NCI-H510A (cell line): ENCODE results near the gene LMO2.
"Not testable (repeated sequence)": the region's sequence is repeated elsewhere in the genome, so short reads cannot be mapped to it uniquely, and the experiment has no call there.

Experiments used
- DNase-seq: peaks from one replicate; lab custom pipeline; 2025; lab: John Stamatoyannopoulos, UW

The LMO2 gene

GRCh38 chr11:33861386-33861785, 30.5 kb downstream of the LMO2 start:
- no peak for DNase-seq

- DNase-seq, result no peak
Measured at GRCh38 chr11:33860926-33861325, 30.9 kb downstream of the LMO2 start.

DNA sequence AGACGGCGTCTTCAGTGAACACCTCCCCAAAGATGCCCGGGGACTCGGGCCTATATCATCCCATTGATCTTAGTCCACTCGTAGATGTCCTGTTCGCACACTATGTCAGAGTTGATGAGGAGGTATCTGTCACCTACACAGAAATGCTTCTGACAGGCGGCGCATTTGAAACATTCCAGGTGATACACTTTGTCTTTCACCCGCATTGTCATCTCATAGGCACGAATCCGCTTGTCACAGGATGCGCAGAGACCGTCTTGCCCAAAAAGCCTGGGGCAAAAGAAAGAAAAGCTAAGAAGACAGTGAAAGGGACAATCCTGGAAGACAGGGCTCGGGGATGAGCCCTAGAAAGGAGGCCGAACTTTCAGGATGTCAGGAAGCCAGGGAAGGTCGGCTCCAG, 32.6 kb downstream of the LMO2 start:
- no peak for DNase-seq

DNA sequence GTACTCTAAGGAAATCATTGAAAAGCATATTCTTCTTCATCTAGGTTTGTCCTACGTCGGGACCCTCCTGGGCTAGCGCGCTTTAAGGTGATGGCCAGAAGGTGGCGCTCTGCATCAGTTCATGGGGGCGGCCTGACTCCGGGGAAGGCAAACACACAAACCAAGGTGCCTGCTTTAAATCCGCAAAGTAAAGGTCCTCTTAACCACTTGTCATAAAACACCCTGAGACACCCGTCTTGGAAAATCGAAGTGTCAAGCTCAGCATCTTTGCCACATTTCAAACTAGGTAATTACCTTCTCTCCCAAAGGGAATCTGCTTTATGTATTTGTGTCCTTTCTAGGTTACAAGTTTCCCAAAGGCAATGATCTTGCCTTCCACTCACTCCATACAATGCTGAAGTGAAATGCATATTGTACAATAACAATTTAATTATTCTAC, 33.9 kb downstream of the LMO2 start:
- DNase-seq, result no peak

GRCh38 chr11:33855500-33855899, 36.4 kb downstream of the LMO2 start:
- no peak for DNase-seq

DNA sequence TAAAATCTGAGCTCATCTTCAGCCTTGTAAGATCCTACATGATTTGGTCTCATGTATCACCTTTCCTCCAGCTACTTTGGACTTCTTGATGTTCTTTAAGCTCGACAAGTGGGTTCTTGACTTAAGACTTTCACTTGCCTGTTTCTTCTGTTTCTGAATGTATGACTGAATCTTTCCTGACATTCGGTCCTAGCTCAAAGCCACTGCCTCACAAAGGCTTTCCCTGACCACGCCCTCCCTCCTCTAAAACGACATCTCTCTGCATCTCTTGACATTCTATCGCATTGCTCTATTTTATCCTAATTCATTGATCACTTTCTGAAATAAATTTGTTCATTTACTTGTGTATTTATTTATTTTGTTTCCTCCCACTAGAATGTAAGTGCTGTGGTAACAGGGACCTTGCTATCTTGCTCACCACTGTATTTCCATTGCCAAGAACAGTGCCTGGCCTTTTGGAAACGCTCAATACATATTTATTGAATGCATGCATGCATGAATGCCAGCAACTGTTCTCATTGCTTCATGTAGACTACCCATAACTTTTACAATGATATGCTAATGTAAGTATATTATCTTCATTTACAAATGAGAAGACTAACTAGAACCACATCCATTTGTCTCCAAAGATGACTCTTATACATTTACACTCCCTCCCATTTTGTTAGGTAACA, 43.0 kb downstream of the LMO2 start:
- DNase-seq, result no peak

- no peak for DNase-seq
Measured at GRCh38 chr11:33847251-33847650, 44.6 kb downstream of the LMO2 start.

DNA sequence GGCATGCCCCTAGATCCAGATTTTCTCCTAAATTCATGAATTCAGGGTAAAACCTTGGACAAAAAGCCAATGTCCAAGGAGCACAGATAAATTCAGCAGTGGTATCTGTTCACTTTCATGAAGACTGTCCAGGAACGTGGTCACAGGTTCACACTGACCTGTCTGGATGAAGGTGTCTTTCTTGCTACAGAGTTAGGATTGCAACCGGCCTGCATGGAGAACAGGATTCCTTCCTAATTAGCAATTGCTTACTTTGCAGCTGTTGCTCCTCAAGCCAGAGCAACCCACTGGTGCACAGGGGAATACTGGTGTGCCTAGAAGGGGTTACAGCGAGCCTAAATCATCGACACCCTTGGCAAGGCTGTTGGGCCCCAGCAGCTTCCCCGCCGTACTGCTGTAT, 47.6 kb downstream of the LMO2 start:
- DNase-seq, result no peak

DNA sequence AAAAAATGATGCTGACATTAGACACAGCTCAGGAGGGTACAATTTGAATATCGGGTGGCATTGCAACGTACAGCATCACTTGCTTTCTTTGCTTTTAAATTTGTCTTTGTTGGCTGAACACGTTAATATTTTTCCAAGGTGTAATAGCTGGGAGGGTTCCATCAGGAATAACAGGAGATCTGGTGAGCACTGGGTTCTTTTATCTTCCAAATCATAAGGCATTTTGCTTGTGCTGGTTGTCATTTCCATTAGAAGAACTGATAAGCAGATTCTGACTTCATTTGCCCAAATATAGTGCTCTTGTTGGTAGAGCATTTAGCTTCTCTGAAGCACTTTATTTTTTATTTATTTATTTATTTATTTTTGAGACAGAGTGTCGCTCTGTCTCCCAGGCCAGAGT, 48.9 kb downstream of the LMO2 start:
- no peak for DNase-seq

DNA sequence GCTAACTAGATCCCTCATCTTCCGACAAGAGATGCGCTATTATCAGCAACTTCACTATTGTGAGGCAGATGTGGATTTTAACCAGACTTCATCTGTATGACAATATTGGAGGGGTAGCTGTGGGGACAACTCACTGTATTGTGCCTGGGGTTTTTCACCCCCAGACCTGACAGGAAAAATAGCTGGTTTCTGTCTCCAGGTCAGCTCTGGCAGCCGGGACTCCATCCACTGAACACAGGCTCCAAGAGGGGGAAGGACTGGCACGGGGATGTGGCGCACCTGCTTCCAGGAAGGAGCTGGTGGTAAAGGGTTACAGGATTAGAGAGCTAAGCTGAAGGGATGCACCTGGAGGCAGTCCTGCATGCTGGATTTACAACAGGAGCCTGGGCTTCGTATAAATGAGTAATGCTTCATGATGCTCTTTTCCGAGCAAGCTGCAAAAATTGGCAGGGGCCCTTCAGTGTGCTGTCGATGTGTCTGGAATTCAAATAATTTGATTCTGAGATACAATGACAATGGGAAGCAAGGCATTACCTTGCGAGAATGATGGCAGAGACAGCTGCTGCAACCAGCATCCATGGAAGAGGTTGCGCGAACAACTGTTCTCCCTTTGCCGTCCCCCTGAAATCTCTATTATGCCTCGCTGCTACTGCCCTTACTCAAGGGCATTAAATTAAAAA, 49.5 kb downstream of the LMO2 start:
- DNase-seq, result no peak

- not testable (repeated sequence) for DNase-seq
Measured at GRCh38 chr11:33838234-33838633, 53.6 kb downstream of the LMO2 start.

DNA sequence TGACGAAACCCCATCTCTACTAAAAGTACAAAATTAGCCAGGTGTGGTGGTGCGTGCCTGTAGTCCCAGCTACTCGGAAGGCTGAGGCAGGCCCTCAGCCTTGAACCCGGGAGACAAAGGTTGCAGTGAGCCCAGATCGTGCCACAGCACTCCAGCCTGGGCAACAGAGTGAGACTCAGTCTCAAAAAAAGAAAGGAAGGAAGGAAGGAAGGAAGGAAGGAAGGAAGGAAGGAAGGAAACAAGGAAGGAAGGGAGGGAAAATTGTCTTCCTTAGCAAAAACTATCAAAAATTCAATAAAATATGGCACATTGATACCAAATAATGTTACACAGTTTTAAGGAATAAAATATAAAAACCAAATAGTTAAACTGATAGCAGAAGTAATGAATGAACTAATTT, 54.5 kb downstream of the LMO2 start:
- DNase-seq, result not testable (repeated sequence)

- no peak for DNase-seq
Measured at GRCh38 chr11:33835143-33835878, 56.6 kb downstream of the LMO2 start.

GRCh38 chr11:33832676-33833075, 59.2 kb downstream of the LMO2 start:
- DNase-seq, result no peak

DNA sequence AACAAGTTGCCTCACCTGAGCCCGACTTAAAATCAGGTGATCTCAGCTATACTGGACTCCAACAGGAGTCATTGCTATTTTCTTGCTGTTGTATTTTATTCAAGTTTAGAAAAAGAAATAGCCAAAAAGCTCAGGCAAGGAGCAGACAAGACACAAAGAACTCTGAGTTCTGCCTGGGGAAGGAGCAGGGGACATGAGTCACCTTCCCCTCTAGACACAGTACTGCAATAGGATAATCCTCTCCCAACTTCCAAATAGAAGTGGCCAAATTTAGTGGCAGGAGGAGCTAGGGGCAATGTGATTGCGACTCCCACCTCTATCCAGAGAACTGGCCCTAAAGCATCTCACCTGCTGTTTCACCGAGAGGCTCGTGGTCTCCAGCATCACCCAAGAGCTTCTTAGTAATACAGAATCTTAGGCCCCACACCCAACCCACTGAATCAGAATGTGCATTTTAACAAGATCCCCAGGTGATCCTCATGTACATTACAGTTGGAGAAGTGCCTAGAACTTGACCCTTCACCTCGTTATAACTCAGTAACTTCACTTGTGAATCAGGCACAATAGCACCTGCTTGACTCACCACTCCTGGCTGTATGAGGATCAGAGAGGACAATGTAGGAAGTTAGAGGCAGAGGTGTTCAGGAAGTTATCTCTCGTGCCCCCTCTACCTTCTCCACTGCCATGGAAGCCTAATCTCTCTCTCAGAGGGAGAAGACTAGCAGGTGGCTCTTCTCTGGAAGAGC, 60.8 kb downstream of the LMO2 start:
- DNase-seq, result no peak

- no peak for DNase-seq
Measured at GRCh38 chr11:33829430-33830141, 62.3 kb downstream of the LMO2 start.

- DNase-seq, result no peak
Measured at GRCh38 chr11:33828604-33829429, 63.1 kb downstream of the LMO2 start.

DNA sequence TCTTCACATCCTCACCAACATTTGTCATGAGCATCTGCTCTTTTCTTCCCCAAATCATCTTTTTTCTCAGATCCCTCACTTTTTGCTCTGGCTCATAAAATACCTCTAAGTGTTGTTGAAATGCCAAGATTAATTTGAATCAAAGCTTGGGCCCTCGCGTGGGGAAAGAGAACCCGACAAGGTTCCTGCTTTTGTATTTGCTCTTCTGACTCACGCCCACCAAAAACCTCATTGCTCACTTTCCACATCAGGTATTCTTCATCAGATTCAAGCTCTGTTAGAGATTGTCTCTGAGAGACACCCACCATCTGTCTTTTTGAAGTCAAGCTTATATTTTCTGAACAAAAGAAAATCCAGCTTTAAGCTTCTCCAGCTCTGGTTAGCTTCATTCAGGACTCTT, 64.7 kb downstream of the LMO2 start:
- DNase-seq, result no peak

DNA sequence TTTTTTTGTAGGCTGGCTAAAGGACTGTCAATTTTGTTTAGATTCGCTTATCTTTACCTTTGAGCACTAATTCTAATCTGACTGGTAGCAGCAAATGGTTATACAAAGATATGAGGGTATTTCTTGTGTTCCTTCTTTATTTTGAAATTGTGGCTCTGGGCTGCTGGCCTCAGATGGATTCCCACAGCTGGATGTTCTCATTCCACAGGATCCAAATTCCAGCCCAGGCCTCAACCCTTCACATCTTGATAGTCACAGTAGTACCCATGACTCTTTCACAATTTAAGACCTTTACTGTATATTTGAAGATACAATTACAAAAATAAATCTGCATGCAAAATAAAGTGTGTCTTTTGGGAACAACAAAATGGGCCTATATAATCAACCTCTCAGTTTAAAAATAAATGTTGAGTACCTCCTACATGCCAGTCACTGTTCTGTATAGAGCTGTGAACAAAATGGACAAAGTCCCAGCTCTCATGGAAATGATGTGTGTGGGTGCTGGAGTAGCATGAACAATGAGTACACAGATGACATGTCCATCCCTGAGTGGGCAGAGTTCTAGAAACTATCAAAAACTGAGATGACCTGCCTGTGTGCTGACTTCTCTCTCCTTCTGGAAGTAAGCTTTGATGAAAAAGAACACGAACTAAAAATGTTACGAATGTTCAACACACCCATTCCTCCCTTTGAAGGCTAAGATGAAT, 65.9 kb downstream of the LMO2 start:
- no peak for DNase-seq

- DNase-seq, result not testable (repeated sequence)
Measured at GRCh38 chr11:33822981-33823380, 68.9 kb downstream of the LMO2 start.
